ENCODE measurements around the gene ZNF445.
A peak's percentile ranks its signal among the peaks of the same experiment; 100 is the strongest.
"Not testable (repeated sequence)": the region's sequence is repeated elsewhere in the genome, so short reads cannot be mapped to it uniquely, and the experiment has no call there.

Gene ZNF445

GRCh38 chr3:44506556-44506955, 29.1 kb upstream of the ZNF445 start:
- H3K9me3 ChIP-seq (ENCODE audit: control insufficient read depth, low read length), result peaks cover 22% of the 10 kb centered on the region
- H3K27ac ChIP-seq (ENCODE audit: low read depth, low read length, severe bottlenecking), result no peak overlapping the region
- H3K4me1 ChIP-seq (ENCODE audit: control insufficient read depth, insufficient read depth, low read length, poor library complexity, severe bottlenecking), result no peaks in the 10 kb centered on the region
- H3K36me3 ChIP-seq (ENCODE audit: control insufficient read depth, insufficient read depth, low read length), result peaks cover 26% of the 10 kb centered on the region
- H3K4me3 ChIP-seq (ENCODE audit: extremely low read depth, insufficient read depth, low read length, poor library complexity, severe bottlenecking), result no peak overlapping the region
- 94 to 100% methylated on average over 3 of the region's 3 CpGs for WGBS, 2 experiments (ENCODE audit: insufficient coverage in 2 of 2)

- WGBS, 2 experiments (ENCODE audit: insufficient coverage in 2 of 2), result 100% methylated on average over 1 of the region's 1 CpG
- Histone ChIP-seq H3K4me1 (ENCODE audit: control insufficient read depth, insufficient read depth, low read length, poor library complexity, severe bottlenecking) (no peaks in the 10 kb centered on the region), H3K9me3 (ENCODE audit: control insufficient read depth, low read length) (peaks cover 41% of the 10 kb centered on the region), H3K4me3 (ENCODE audit: extremely low read depth, insufficient read depth, low read length, poor library complexity, severe bottlenecking) (no peak overlapping the region), H3K27ac (ENCODE audit: low read depth, low read length, severe bottlenecking) (no peak overlapping the region), H3K36me3 (ENCODE audit: control insufficient read depth, insufficient read depth, low read length) (peaks cover 46% of the 10 kb centered on the region)
Observed at GRCh38 chr3:44504566-44504965, 27.1 kb upstream of the ZNF445 start.

DNA sequence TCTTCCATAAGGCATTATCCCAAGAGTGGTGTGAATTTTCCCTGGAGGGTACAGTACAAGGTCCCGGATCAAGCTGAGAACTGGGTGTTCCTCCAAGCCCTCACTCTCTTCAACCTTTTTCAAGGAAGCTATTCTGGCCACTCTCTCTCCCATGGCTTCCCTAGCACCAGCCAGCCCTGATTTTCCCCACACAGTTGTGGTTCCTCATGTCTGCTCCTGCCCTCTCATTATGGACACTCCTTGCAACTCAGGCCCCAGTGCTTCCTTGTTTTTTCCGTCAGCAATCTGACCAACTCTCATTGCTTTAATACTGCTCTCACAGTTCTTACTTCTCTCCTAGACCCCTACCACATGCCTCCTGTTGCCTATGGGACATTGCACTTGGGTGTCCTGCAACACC, 25.7 kb upstream of the ZNF445 start:
- H3K4me3 ChIP-seq (ENCODE audit: extremely low read depth, insufficient read depth, low read length, poor library complexity, severe bottlenecking); H3K4me1 ChIP-seq (ENCODE audit: control insufficient read depth, insufficient read depth, low read length, poor library complexity, severe bottlenecking); H3K27ac ChIP-seq (ENCODE audit: low read depth, low read length, severe bottlenecking): not testable (repeated sequence)
- H3K9me3 ChIP-seq (ENCODE audit: control insufficient read depth, low read length), result peaks cover 55% of the 10 kb centered on the region
- WGBS, 2 experiments (ENCODE audit: insufficient coverage in 2 of 2), result 90 to 93% methylated on average over 2 of the region's 2 CpGs
- peaks cover 58% of the 10 kb centered on the region for H3K36me3 ChIP-seq (ENCODE audit: control insufficient read depth, insufficient read depth, low read length)

DNA sequence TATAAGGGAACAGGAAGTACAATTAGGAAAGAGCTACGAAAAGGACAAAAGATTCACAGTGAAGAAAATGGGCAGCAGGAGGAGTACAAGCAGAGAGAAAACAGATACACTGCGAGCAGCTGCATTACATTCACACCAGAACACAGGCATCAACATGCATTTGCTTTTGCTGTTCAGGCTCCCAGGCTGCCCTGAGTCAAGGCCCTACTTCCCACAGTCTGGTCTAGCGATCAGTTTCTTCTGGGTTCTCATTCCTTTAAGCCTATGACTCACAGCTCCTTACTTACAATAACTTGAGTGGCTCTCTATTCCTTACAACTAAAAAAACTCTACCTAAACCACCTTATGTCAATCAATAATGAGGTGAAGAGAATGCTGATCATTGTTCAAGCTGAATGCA, 24.5 kb upstream of the ZNF445 start:
- Histone ChIP-seq H3K9me3 (ENCODE audit: control insufficient read depth, low read length) (peaks cover 65% of the 10 kb centered on the region), H3K4me3 (ENCODE audit: extremely low read depth, insufficient read depth, low read length, poor library complexity, severe bottlenecking) (no peak overlapping the region), H3K4me1 (ENCODE audit: control insufficient read depth, insufficient read depth, low read length, poor library complexity, severe bottlenecking) (no peaks in the 10 kb centered on the region), H3K36me3 (ENCODE audit: control insufficient read depth, insufficient read depth, low read length) (peaks cover 62% of the 10 kb centered on the region), H3K27ac (ENCODE audit: low read depth, low read length, severe bottlenecking) (no peak overlapping the region)
- 91 to 95% methylated on average over 3 of the region's 3 CpGs for WGBS, 2 experiments (ENCODE audit: insufficient coverage in 2 of 2)

DNA sequence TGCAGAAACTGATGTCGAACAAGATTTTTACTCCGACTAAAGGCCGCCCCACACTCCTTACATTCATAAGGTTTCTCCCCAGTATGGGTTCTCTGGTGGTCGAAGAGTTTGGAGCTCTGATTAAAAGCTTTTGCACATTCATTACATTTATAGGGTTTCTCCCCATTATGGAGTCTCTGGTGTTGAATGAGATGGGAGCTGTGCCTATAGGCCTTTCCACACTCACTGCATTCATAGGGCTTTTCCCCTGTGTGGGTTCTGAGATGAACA, 22.4 kb upstream of the ZNF445 start:
- H3K4me3 ChIP-seq (ENCODE audit: extremely low read depth, insufficient read depth, low read length, poor library complexity, severe bottlenecking); H3K4me1 ChIP-seq (ENCODE audit: control insufficient read depth, insufficient read depth, low read length, poor library complexity, severe bottlenecking); H3K27ac ChIP-seq (ENCODE audit: low read depth, low read length, severe bottlenecking): not testable (repeated sequence)
- 100% methylated on average over 3 of the region's 4 CpGs; no CpG with 5 or more reads in 1 of the 2 experiments for WGBS, 2 experiments (ENCODE audit: insufficient coverage in 2 of 2)
- Histone ChIP-seq H3K9me3 (ENCODE audit: control insufficient read depth, low read length) (peaks cover 75% of the 10 kb centered on the region), H3K36me3 (ENCODE audit: control insufficient read depth, insufficient read depth, low read length) (peaks cover 77% of the 10 kb centered on the region)

GRCh38 chr3:44499149-44499898, 21.9 kb upstream of the ZNF445 start:
- Histone ChIP-seq H3K36me3 (ENCODE audit: control insufficient read depth, insufficient read depth, low read length) (peaks cover 81% of the 10 kb centered on the region), H3K4me1 (ENCODE audit: control insufficient read depth, insufficient read depth, low read length, poor library complexity, severe bottlenecking) (no peaks in the 10 kb centered on the region), H3K27ac (ENCODE audit: low read depth, low read length, severe bottlenecking) (no peak overlapping the region), H3K4me3 (ENCODE audit: extremely low read depth, insufficient read depth, low read length, poor library complexity, severe bottlenecking) (no peak overlapping the region), H3K9me3 (ENCODE audit: control insufficient read depth, low read length) (peaks cover 75% of the 10 kb centered on the region)
- WGBS, 2 experiments (ENCODE audit: insufficient coverage in 2 of 2), result 100% methylated on average over 2 to 4 of the region's 8 CpGs

DNA sequence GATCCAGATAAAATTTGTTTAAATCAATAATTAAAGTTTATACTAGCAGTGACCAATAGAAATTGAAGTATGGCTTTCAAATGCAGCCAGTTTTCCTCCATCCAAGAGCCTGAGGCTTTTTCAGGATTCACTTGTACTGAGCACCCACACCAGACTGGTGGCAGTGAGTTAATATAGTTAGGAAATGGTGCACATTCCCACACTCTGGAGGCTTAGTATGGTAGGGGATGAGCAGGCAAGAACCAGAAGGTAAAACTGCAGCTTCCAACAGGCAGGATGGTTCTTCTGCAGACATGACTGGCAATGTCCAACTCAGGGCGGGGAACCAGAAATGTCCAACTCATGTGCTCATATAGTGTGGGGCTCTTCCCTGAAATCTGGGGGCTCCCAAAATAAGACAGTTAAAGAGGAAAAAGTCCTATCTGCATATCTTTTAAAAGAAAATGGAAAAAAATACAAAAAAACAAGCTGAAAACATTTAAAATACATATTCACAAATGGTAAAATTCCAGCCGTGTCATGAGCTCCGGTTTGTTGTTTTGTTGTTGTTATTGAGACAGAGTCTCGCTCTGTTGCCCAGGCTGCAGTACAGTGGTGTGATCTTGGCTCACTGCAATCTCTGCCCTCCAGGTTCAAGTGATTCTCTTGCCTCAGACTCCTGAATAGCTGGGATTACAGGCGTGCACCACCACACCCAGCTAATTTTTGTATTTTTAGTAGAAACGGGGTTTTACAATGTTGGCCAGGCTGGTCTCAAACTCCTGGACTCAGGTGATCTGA, 18.4 kb upstream of the ZNF445 start:
- Histone ChIP-seq H3K9me3 (ENCODE audit: control insufficient read depth, low read length) (peaks cover 62% of the 10 kb centered on the region), H3K27ac (ENCODE audit: low read depth, low read length, severe bottlenecking) (no peak overlapping the region), H3K4me3 (ENCODE audit: extremely low read depth, insufficient read depth, low read length, poor library complexity, severe bottlenecking) (no peak overlapping the region), H3K36me3 (ENCODE audit: control insufficient read depth, insufficient read depth, low read length) (peaks cover 95% of the 10 kb centered on the region), H3K4me1 (ENCODE audit: control insufficient read depth, insufficient read depth, low read length, poor library complexity, severe bottlenecking) (no peaks in the 10 kb centered on the region)
- WGBS, 2 experiments (ENCODE audit: insufficient coverage in 2 of 2), result 93 to 98% methylated on average over 3 to 6 of the region's 6 CpGs

- H3K27ac ChIP-seq (ENCODE audit: low read depth, low read length, severe bottlenecking), result no peak overlapping the region
- WGBS, 2 experiments (ENCODE audit: insufficient coverage in 2 of 2), result 100% methylated on average over 1 of the region's 1 CpG
- no peaks in the 10 kb centered on the region for H3K4me1 ChIP-seq (ENCODE audit: control insufficient read depth, insufficient read depth, low read length, poor library complexity, severe bottlenecking)
- H3K9me3 ChIP-seq (ENCODE audit: control insufficient read depth, low read length), result peaks cover 39% of the 10 kb centered on the region
- H3K36me3 ChIP-seq (ENCODE audit: control insufficient read depth, insufficient read depth, low read length), result peaks cover 78% of the 10 kb centered on the region
- H3K4me3 ChIP-seq (ENCODE audit: extremely low read depth, insufficient read depth, low read length, poor library complexity, severe bottlenecking), result no peak overlapping the region
Observed at GRCh38 chr3:44492496-44492895, 15.0 kb upstream of the ZNF445 start.

DNA sequence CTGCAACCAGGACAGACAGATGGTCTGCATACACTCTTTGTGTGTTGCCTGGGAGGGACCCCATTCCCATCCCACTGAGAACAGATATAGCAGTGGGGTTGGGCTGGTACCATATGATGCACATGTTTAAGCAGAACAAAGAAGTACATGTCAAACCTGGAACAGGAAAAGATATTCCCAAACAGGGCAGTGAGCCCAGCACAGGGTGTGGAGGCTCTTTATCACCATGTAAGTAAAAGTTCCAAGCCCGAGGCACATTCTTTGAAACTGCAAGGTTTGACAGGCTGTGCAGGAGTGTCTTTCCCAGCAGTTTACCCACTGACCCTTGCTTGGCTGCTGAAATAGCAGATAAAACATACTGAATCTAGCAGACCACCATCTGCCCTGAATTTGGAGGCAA, 5.3 kb upstream of the ZNF445 start:
- WGBS, 2 experiments (ENCODE audit: insufficient coverage in 2 of 2), result 78 to 100% methylated on average over 1 of the region's 1 CpG
- no peaks in the 10 kb centered on the region for H3K36me3 ChIP-seq (ENCODE audit: control insufficient read depth, insufficient read depth, low read length)
- H3K4me1 ChIP-seq (ENCODE audit: control insufficient read depth, insufficient read depth, low read length, poor library complexity, severe bottlenecking), result no peaks in the 10 kb centered on the region
- H3K9me3 ChIP-seq (ENCODE audit: control insufficient read depth, low read length), result no peaks in the 10 kb centered on the region
- no peak overlapping the region for H3K4me3 ChIP-seq (ENCODE audit: extremely low read depth, insufficient read depth, low read length, poor library complexity, severe bottlenecking)
- no peak overlapping the region for H3K27ac ChIP-seq (ENCODE audit: low read depth, low read length, severe bottlenecking)

DNA sequence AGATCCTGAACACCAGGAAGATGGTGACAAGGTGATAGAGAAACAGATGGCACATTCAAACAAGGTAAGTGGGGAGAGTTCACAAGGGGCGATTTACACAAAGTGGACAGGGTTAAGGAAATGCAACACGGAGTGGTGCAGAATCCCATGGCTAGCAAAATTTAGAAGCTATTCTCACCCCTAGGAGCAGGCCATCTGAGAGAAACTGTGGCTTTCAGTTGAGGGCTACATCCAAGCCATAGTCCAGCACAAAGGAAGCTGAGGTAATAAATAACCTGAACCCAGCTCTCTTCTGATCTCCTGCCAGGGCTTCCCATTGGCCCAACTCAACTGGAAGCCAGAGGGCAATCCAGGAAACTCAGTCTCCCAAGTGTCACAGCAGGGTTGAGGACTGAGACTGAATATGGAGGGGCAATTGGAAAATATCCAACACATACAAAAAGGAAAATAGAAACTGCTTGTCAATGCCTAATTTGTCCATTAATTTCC, 1.2 kb upstream of the ZNF445 start:
- Histone ChIP-seq H3K9me3 (ENCODE audit: control insufficient read depth, low read length) (no peaks in the 10 kb centered on the region), H3K36me3 (ENCODE audit: control insufficient read depth, insufficient read depth, low read length) (no peaks in the 10 kb centered on the region), H3K4me3 (ENCODE audit: extremely low read depth, insufficient read depth, low read length, poor library complexity, severe bottlenecking) (no peak overlapping the region), H3K27ac (ENCODE audit: low read depth, low read length, severe bottlenecking) (no peak overlapping the region), H3K4me1 (ENCODE audit: control insufficient read depth, insufficient read depth, low read length, poor library complexity, severe bottlenecking) (peaks cover 6% of the 10 kb centered on the region)
- WGBS, 2 experiments (ENCODE audit: insufficient coverage in 2 of 2), result 81 to 95% methylated on average over 2 of the region's 2 CpGs

DNA sequence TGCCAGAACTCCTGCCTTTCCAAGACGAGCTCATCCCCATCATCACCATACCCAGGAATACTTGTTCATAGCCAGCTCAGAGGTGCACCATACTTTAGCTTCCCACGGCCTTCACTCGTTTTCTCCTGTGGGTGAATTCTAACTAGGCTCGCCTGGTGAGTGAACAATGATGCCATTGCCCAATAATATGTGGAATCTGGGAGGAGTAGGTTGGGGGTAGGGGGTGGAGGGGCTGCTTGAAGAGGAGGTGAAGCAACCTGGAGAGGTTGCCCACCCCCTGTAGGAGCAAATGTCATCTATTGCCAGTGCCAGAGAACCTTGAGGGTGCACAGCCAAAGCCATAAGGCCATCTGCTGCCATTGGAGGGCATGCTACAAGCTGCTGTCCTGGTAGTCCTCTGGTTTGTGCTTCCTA, 592 bp upstream of the ZNF445 start:
- Histone ChIP-seq H3K36me3 (ENCODE audit: control insufficient read depth, insufficient read depth, low read length) (no peaks in the 10 kb centered on the region), H3K4me3 (ENCODE audit: extremely low read depth, insufficient read depth, low read length, poor library complexity, severe bottlenecking) (peak overlapping the region; percentile 63), H3K27ac (ENCODE audit: low read depth, low read length, severe bottlenecking) (peak overlapping the region; percentile 50), H3K9me3 (ENCODE audit: control insufficient read depth, low read length) (no peaks in the 10 kb centered on the region), H3K4me1 (ENCODE audit: control insufficient read depth, insufficient read depth, low read length, poor library complexity, severe bottlenecking) (peaks cover 6% of the 10 kb centered on the region)
- WGBS, 2 experiments (ENCODE audit: insufficient coverage in 2 of 2), result 82 to 86% methylated on average over 2 to 4 of the region's 4 CpGs
